Measurements from ENCODE around the gene ZNF516.
"Not testable (repeated sequence)": the region's sequence is repeated elsewhere in the genome, so short reads cannot be mapped to it uniquely, and the experiment has no call there.

The ZNF516 gene

GRCh38 chr18:76495006-76495370 lies at the start of gene ZNF516:
TSS of gene ZNF516 (minus strand) at chr18:76495242. CDS start at chr18:76443054, 52,188 bp downstream.
- no peak for ATAC-seq
- no peak for TF ChIP-seq ESRRG (CRISPR knock-in tag; IDR thresholded peaks at IDR 0.05)
- TF ChIP-seq SNAI2 (CRISPR knock-in tag; IDR thresholded peaks at IDR 0.05), result no peak
- TF ChIP-seq TSHZ2 (CRISPR knock-in tag; IDR thresholded peaks at IDR 0.05), result no peak
- no peak for TF ChIP-seq BACH2 (CRISPR knock-in tag; IDR thresholded peaks at IDR 0.05; ENCODE audit: borderline replicate concordance)
- no peak for TF ChIP-seq OSR1 (CRISPR knock-in tag; IDR thresholded peaks at IDR 0.05)
- no peak for TF ChIP-seq ZNF565 (CRISPR knock-in tag; conservative IDR thresholded peaks at IDR 0.05; ENCODE audit: low read depth)
- no peak for TF ChIP-seq PPARA (CRISPR knock-in tag; IDR thresholded peaks at IDR 0.05; ENCODE audit: borderline replicate concordance)

GRCh38 chr18:76538846-76539245 lies 43.8 kb upstream of the ZNF516 start:
- ATAC-seq, result no peak
- TF ChIP-seq POU6F1 (CRISPR knock-in tag; IDR thresholded peaks at IDR 0.05; ENCODE audit: borderline replicate concordance, low read depth) (no peak), ZNF8 (CRISPR knock-in tag; IDR thresholded peaks at IDR 0.05) (no peak), CSRNP3 (CRISPR knock-in tag; IDR thresholded peaks at IDR 0.05) (no peak)

GRCh38 chr18:76537621-76538020 lies 42.6 kb upstream of the ZNF516 start:
- ATAC-seq, result no peak
- TF ChIP-seq TCF4 (CRISPR knock-in tag; IDR thresholded peaks at IDR 0.05; ENCODE audit: borderline replicate concordance), result no peak
- TF ChIP-seq BACH2 (CRISPR knock-in tag; IDR thresholded peaks at IDR 0.05; ENCODE audit: borderline replicate concordance), result no peak
- no peak for TF ChIP-seq CSDC2 (CRISPR knock-in tag; IDR thresholded peaks at IDR 0.05)
- TF ChIP-seq TOX (CRISPR knock-in tag; IDR thresholded peaks at IDR 0.05; ENCODE audit: borderline replicate concordance), result no peak
- no peak for TF ChIP-seq POU6F1 (CRISPR knock-in tag; IDR thresholded peaks at IDR 0.05; ENCODE audit: borderline replicate concordance, low read depth)
- TF ChIP-seq PATZ1 (CRISPR knock-in tag; IDR thresholded peaks at IDR 0.05; ENCODE audit: borderline replicate concordance), result no peak

GRCh38 chr18:76536593-76536992 lies 41.6 kb upstream of the ZNF516 start:
- not testable (repeated sequence) for ATAC-seq

GRCh38 chr18:76532875-76533274 lies 37.8 kb upstream of the ZNF516 start:
- no peak for ATAC-seq
- TF ChIP-seq CREB5 (CRISPR knock-in tag; IDR thresholded peaks at IDR 0.05; ENCODE audit: low read depth) (no peak), ISL1 (CRISPR knock-in tag; IDR thresholded peaks at IDR 0.05) (no peak), BACH2 (CRISPR knock-in tag; IDR thresholded peaks at IDR 0.05; ENCODE audit: borderline replicate concordance) (no peak), PPARA (CRISPR knock-in tag; IDR thresholded peaks at IDR 0.05; ENCODE audit: borderline replicate concordance) (no peak), ZC3H10 (CRISPR knock-in tag; IDR thresholded peaks at IDR 0.05) (no peak), ZFP3 (CRISPR knock-in tag; IDR thresholded peaks at IDR 0.05) (no peak), OSR1 (CRISPR knock-in tag; IDR thresholded peaks at IDR 0.05) (no peak), CSDC2 (CRISPR knock-in tag; IDR thresholded peaks at IDR 0.05) (no peak), GLIS3 (CRISPR knock-in tag; IDR thresholded peaks at IDR 0.05) (no peak), TSHZ2 (CRISPR knock-in tag; IDR thresholded peaks at IDR 0.05) (no peak), TOX (CRISPR knock-in tag; IDR thresholded peaks at IDR 0.05; ENCODE audit: borderline replicate concordance) (no peak)
